Fibroblast of the conjunctiva (primary cell): Measurements from ENCODE around the gene DOK3.
A peak's percentile ranks its signal among the peaks of the same experiment; 100 is the strongest.

ENCODE experiments used
- DNase-seq: peaks from one replicate; pipeline ENCODE4 v3.0.0-alpha.2; 2010; ENCODE audit warnings: low read depth

Gene DOK3

GRCh38 chr5:177467436-177467835, 42.2 kb downstream of the DOK3 start:
- DNase-seq, result no peak

GRCh38 chr5:177466861-177467260, 42.8 kb downstream of the DOK3 start:
- no peak for DNase-seq

GRCh38 chr5:177465044-177465443, 44.6 kb downstream of the DOK3 start:
- DNase-seq, result no peak

GRCh38 chr5:177462021-177462670, 47.5 kb downstream of the DOK3 start:
- DNase-seq, result no peak

GRCh38 chr5:177459819-177460628, 49.6 kb downstream of the DOK3 start:
- no peak for DNase-seq

GRCh38 chr5:177459357-177459756, 50.3 kb downstream of the DOK3 start:
- DNase-seq, result no peak

- DNase-seq, result no peak
Observed at GRCh38 chr5:177458912-177459350, 50.7 kb downstream of the DOK3 start.

GRCh38 chr5:177457852-177458681, 51.6 kb downstream of the DOK3 start:
- DNase-seq, result no peak

GRCh38 chr5:177456976-177457851, 52.4 kb downstream of the DOK3 start:
- peak; percentile 98 for DNase-seq

GRCh38 chr5:177456591-177456964, 53.0 kb downstream of the DOK3 start:
- no peak for DNase-seq

GRCh38 chr5:177455661-177456590, 53.7 kb downstream of the DOK3 start:
- peak; percentile 80 for DNase-seq

- DNase-seq, result no peak
Observed at GRCh38 chr5:177455036-177455660, 54.5 kb downstream of the DOK3 start.

- peak; percentile 71 for DNase-seq
Observed at GRCh38 chr5:177454397-177455035, 55.1 kb downstream of the DOK3 start.

- no peak for DNase-seq
Observed at GRCh38 chr5:177453852-177454396, 55.7 kb downstream of the DOK3 start.

GRCh38 chr5:177452688-177453638, 56.7 kb downstream of the DOK3 start:
- no peak for DNase-seq
